DMS79 (cell line): ENCODE measurements around the gene TMEM132D.

Source experiments
- DNase-seq: peaks from one replicate; lab custom pipeline; 2025; lab: John Stamatoyannopoulos, UW

The TMEM132D gene

DNA sequence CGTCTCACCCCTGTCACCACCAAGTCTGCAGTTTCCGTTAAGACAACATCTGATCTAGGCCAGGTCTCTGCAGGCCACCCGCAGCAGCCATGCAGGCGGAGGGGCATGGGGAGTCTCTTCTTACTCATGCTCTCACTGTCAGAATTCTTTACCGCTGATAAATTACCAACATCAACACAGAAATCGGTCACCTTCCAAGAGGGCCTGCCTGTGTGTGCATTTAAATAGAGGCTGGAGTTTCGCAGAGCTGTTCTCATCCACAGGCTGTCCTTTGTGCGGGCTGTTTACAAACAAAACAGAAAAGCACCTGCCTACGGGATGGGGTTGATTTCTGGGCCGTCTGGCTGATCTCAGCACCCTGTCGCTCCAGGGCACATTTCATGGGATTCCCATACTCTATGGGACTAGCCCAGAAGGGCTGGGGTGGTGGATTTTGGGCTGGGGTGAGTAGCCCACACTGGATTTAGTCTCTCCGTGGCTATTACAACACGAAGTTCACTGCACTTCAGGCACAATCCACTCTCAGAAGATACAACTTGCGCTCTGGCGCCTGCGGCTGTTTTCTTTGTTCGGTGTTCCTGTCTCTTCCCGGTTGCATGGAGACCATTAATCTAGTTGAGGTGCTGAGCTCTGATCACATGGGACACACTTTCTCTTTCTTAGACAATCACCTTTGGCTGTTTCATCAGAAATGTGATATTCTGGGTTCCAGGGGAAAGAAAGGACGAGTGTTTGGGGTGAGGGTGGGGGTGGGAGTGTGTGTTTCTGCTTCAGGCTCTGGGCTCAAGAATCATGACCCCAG lies 719.5 kb downstream of the TMEM132D start:
- no peak for DNase-seq

- no peak for DNase-seq
These were observed 723.8 kb downstream of the TMEM132D start for GRCh38 chr12:129179941-129180553.

DNA sequence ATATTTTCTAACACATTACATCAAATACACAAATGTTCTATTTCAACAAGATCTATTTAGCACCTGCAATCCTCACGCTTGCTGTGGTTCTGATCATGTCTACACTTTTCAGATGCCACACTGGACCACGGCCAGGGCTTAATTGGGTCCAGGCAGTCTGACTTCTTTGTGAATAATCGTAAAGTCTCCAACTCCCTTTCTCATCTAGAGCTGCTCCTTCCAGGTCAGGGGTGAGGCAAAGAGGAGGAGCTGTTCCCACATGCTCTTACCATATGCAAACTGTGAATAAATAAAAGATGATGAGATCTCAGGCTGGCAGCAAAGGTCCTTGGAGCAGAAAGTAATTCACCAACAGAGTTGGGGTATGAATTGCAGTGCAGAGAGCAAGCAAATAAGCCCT lies 733.9 kb downstream of the TMEM132D start:
- DNase-seq = no peak

DNA sequence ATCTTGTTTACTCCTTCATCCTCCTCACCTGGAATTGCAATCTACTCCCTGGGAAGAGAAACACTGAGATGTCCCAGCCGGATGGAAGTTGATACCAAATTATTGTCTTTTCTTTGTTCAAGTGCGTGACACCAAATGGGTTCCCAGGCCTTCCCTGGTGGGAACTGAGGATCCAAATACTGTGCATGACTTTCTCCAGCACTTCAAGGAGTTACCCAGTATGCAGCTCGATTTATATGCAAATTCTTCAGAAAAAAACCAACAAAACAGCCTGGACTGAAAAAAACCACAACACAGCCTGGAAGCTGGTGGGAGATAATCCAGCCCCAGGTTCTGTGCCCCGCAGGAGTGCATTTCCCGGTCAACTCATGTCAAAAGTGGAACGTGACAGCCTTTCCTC lies 740.0 kb downstream of the TMEM132D start:
- no peak for DNase-seq

- DNase-seq = no peak
These were observed 740.4 kb downstream of the TMEM132D start for GRCh38 chr12:129163461-129163860.

GRCh38 chr12:129162805-129163204 lies 741.0 kb downstream of the TMEM132D start:
- no peak for DNase-seq

DNA sequence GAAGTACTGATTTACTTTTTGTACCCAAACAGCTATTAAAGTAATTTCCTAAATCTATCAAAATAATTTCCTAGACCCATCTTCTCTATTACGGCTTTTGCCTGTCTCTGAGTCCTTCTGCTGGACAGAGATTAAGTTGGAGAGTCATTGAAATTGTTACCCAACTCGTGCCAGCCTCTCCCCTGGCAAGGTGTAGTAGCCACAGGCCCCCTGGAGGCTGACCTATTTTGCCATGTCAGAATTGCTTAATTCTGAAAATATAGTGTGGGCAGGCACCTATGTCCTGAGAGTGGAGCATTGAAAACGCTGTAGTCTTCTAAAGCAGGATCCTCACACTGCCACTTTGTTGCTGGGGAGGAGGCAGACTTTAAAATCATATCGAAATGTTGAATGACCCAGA lies 742.3 kb downstream of the TMEM132D start:
- no peak for DNase-seq

- no peak for DNase-seq
These were observed 743.5 kb downstream of the TMEM132D start for GRCh38 chr12:129160282-129160681.

GRCh38 chr12:129152351-129153104 lies 751.3 kb downstream of the TMEM132D start:
- no peak for DNase-seq

DNA sequence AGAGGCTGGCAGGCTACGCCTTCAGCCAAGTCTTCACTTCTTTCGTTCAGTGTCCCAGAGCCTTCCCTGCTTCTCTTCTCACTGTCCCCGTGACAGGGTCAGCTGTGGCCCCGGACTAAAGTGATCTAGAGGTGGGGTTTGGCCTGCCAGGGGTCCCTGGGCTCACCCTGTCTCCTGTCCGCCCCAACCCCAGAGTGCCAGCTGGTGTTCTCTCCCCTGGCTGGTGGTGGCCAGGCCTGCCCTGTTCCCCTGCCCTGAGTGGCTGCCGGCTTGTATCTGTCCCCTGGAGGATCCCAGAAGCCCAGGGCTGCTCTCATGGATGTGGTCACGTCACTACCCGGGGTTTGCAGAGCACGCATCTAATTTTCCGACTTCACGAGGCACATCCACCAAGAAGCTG lies 753.1 kb downstream of the TMEM132D start:
- DNase-seq = no peak

- no peak for DNase-seq
These were observed 758.4 kb downstream of the TMEM132D start for GRCh38 chr12:129145381-129145780.

- DNase-seq = no peak
These were observed 765.0 kb downstream of the TMEM132D start for GRCh38 chr12:129138776-129139175.

DNA sequence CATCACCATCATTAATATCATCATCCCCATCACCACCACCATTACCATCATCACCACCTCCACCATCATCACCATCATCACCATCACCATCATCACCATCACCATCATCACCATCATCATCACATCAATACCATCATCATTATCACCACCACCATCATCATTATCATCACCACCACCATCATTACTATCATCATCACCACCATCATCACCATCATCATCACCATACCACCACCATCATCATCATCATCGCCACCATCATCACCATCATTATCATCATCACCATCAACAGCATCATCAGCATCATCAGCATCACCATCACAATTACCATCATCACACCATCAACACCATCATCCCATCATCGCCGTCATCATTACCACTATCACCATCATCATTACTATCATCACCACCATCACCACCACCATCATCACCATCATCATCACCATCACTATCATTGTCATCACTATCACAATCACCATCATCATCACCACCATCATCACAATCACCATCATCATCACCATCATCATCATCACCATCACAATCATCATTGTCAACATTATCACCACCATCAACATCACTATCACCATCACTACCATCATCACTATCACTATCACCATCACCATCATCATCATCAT lies 767.0 kb downstream of the TMEM132D start:
- DNase-seq = no peak

DNA sequence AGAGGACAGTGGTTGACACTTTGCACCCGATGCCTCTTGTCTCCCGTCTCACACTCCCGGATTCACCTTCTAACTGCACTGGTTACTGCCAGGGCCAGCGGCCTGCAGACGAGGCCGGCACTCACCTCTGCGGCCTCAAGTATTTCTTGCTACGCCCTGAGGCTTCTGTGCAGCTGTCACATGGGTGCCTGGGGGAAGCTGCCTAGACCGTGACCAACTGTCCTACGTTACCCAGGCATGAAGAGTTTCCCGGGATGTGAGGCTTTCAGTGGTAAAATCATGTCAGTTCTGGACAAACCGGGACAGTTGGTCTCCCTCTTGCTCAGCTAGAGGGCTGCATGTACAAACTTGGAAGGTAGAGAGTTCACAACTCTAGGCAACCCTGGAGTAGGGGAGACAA lies 776.1 kb downstream of the TMEM132D start:
- no peak for DNase-seq

DNA sequence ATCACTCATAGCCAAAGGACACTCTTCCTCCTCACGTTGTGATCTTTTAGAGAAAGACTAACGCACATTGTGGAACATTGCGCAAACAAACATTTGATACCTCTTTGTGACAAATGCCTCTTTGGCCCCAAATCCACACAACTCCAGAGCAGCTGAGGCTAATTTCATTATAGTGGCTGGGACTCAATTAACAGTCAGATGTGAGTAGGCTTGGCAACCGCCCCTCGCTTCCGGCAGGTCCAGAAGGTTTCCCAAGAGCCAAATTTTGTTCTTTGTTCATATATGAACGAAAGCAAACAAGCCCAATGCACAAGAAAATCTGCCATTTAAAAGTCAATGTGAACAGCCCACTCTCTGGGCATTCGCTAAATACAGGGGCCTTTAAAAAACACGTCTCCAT lies 776.6 kb downstream of the TMEM132D start:
- DNase-seq = no peak

- DNase-seq = no peak
These were observed 784.3 kb downstream of the TMEM132D start for GRCh38 chr12:129119537-129119936.

DNA sequence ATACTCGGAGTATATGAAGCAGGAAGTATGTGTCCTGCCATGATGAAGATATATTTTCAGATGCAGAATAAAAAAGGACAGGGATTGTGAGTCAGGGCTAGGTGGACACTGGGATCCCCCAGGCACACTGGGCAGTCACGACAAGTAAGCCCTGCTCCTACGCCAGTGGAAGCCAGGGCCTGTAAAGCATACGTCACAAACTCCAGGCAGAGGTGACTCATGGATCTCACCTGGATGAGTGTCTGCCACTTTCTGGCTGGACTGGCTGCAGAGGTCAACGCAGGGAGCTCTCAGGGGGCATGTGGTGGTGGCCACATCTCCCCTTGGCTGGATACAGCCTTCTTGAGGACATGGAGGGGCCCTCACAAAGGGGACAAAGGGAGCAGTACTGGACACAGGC lies 788.3 kb downstream of the TMEM132D start:
- no peak for DNase-seq

- no peak for DNase-seq
These were observed 793.2 kb downstream of the TMEM132D start for GRCh38 chr12:129110575-129110974.

GRCh38 chr12:129109174-129110001 lies 794.4 kb downstream of the TMEM132D start:
- DNase-seq = no peak

DNA sequence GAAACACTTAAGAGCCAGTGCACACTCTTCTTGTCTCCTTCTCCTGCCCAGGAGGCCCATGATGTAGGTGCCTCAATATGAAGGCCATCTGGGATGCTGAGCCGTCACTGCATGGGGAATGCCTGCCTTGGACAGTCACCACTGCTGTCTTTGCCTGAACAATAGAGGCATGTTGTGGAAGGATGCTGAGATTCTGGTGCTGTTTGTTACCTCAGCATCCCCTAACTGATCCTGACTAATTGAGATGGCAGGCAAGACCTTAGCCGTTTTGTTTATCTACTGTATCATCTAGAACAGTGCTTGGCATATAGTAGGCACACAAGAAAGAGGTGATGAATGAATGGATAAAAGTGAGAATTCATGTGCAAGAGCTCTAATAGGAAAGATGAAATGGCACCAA lies 797.1 kb downstream of the TMEM132D start:
- DNase-seq = no peak

DNA sequence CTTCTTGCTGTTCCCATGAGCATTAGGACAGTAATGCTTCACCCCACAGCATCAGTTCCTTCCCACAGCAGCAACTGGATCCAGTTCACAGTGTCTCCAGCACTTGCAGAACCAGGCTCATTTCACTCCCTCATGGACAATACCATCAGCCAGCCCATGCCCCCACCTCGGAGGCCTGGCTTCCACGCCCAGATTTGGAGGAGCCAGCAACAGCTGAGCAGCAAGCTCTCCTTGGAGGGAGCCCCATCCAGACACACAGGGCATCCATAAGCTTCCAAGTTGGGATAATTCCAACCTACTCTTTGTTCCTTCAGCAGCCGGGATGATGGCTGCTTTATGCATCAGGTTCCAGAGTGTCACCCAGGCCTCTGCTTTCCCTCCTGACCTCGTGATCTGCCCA lies 800.6 kb downstream of the TMEM132D start:
- no peak for DNase-seq

DNA sequence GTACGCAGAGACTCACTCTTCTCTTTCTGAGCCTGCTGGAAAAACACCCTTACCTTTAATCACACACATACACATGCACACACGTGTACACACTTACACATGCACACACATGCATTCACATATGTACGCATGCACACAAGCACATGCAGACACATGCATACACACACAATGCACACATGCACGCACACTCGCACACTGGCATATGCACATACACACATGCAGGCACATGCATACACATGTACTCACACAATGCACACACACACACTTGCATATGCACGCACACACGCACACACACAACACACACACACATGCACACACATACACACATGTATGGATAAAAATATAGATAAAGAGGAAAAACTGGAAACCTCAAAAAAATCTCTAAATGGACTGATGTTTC lies 801.6 kb downstream of the TMEM132D start:
- no peak for DNase-seq
